ENCODE data around the gene ENTPD2. TPM values are rescaled to one million over a fixed set of nuclear protein-coding genes. Genes with fewer than 3 reads are reported as not detected.

The ENTPD2 gene
- total and polyA plus RNA-seq, 4 experiments from 2014 or later: not detected

GRCh38 chr9:137095664-137096517 lies 42.0 kb upstream of the ENTPD2 start:
- H3K27ac Mint-ChIP-seq: peak overlapping the region; percentile 88 to 97 (median 96)
- ChIA-PET POLR2A (ENCODE audit: partially characterized antibody) (interaction anchor here (1.0 to 2.9 kb wide), 21 partner anchors 8 to 612 kb away, joined by 3 to 86 read pairs (median 6); partner anchors contain the start of genes DPP7, MAN1B1, NELFB and NPDC1), CTCF (ENCODE audit: partially characterized antibody) (interaction anchor here (0.8 to 3.1 kb wide), 29 partner anchors 9 to 214 kb away, joined by 3 to 38 read pairs (median 5); partner anchors contain the start of genes ANAPC2, DPP7, MAN1B1 and NPDC1)
- H3K27me3 ChIP-seq (ENCODE audit: insufficient read depth, low read length): no peaks in the 10 kb centered on the region
- intact Hi-C loops (cut with micrococcal nuclease): loop anchor here (1.0 kb wide), 5 partner anchors 10 to 145 kb away; partner anchors contain the start of genes DPP7, MAN1B1, RNF224 and TUBB4B
- peaks cover 0 to 4% (median 0%) of the 10 kb centered on the region in 8 donors for H3K9me3 Mint-ChIP-seq
- H3K27me3 Mint-ChIP-seq: no peaks in the 10 kb centered on the region
- H3K4me1 ChIP-seq (ENCODE audit: insufficient read depth, low read length): peaks cover 25% of the 10 kb centered on the region
- peaks cover 20% of the 10 kb centered on the region for H3K36me3 ChIP-seq (ENCODE audit: insufficient read depth, low read length)
- DNase-seq: peak; percentile 87 to 94 (median 90)
- H3K27ac ChIP-seq (ENCODE audit: low read depth, low read length): peak overlapping the region; percentile 80
- H3K4me1 Mint-ChIP-seq: peaks cover 14 to 31% (median 18%) of the 10 kb centered on the region in 4 donors
- H3K9me3 ChIP-seq (ENCODE audit: control insufficient read depth in 1 of 2, low read length in 2 of 2): no peaks in the 10 kb centered on the region
- peak overlapping the region; percentile 54 to 65 for H3K4me3 ChIP-seq (ENCODE audit: low read length in 2 of 2)
- H3K36me3 Mint-ChIP-seq: peaks cover 19 to 32% of the 10 kb centered on the region in 2 donors
- peak overlapping the region; percentile 83 to 90 (median 88) for H3K4me3 Mint-ChIP-seq

- H3K9me3 ChIP-seq (ENCODE audit: control insufficient read depth in 1 of 2, low read length in 2 of 2): no peaks in the 10 kb centered on the region
- H3K9me3 Mint-ChIP-seq: peaks cover 0 to 2% (median 0%) of the 10 kb centered on the region in 8 donors
- H3K36me3 ChIP-seq (ENCODE audit: insufficient read depth, low read length): peaks cover 4% of the 10 kb centered on the region
- intact Hi-C loops (cut with micrococcal nuclease): loop anchor here (5.0 kb wide), 1 partner anchor 242 kb away; the partner anchor contains the start of gene PHPT1
- no peak for DNase-seq
- ChIA-PET POLR2A (ENCODE audit: partially characterized antibody) (interaction anchor here (0.6 to 4.4 kb wide), 4 partner anchors 25 to 167 kb away, joined by 3 to 44 read pairs (median 4); partner anchors contain the start of genes DPP7 and TUBB4B), CTCF (ENCODE audit: partially characterized antibody) (interaction anchor here (0.9 to 2.0 kb wide), 5 partner anchors 22 to 54 kb away, joined by 3 to 6 read pairs (median 4); no protein-coding TSS in a partner anchor)
- H3K4me1 Mint-ChIP-seq: peaks cover 22 to 41% (median 32%) of the 10 kb centered on the region in 4 donors
- H3K36me3 Mint-ChIP-seq: peaks cover 11 to 33% of the 10 kb centered on the region in 2 donors
- no peak overlapping the region for H3K4me3 ChIP-seq (ENCODE audit: low read length in 2 of 2)
- peak overlapping the region; percentile 40 to 87 (median 70) for H3K27ac Mint-ChIP-seq
- H3K27ac ChIP-seq (ENCODE audit: low read depth, low read length): no peak overlapping the region
- no peaks in the 10 kb centered on the region for H3K27me3 ChIP-seq (ENCODE audit: insufficient read depth, low read length)
- H3K4me3 Mint-ChIP-seq: no peak overlapping the region
- peaks cover 29% of the 10 kb centered on the region for H3K4me1 ChIP-seq (ENCODE audit: insufficient read depth, low read length)
- no peaks in the 10 kb centered on the region for H3K27me3 Mint-ChIP-seq
These were observed 35.5 kb upstream of the ENTPD2 start for GRCh38 chr9:137089232-137089947.

GRCh38 chr9:137088121-137088520 lies 34.3 kb upstream of the ENTPD2 start:
- Histone ChIP-seq H3K36me3 (ENCODE audit: insufficient read depth, low read length) (peaks cover 4% of the 10 kb centered on the region), H3K27me3 (ENCODE audit: insufficient read depth, low read length) (no peaks in the 10 kb centered on the region), H3K9me3 (ENCODE audit: control insufficient read depth in 1 of 2, low read length in 2 of 2) (no peaks in the 10 kb centered on the region), H3K4me3 (ENCODE audit: low read length in 2 of 2) (no peak overlapping the region), H3K4me1 (ENCODE audit: insufficient read depth, low read length) (peaks cover 29% of the 10 kb centered on the region), H3K27ac (ENCODE audit: low read depth, low read length) (peak overlapping the region; percentile 92)
- Mint-ChIP-seq H3K27me3 (no peaks in the 10 kb centered on the region), H3K36me3 (peaks cover 11 to 33% of the 10 kb centered on the region in 2 donors), H3K27ac (peak overlapping the region; percentile 89 to 96 (median 95)), H3K9me3 (peaks cover 0 to 2% (median 0%) of the 10 kb centered on the region in 8 donors), H3K4me3 (peak overlapping the region; percentile 83 to 92 (median 90)), H3K4me1 (peaks cover 20 to 39% (median 31%) of the 10 kb centered on the region in 4 donors)
- DNase-seq: no peak
- ChIA-PET POLR2A (ENCODE audit: partially characterized antibody) (interaction anchor here (0.7 to 4.4 kb wide), 12 partner anchors 8 to 297 kb away, joined by 3 to 44 read pairs (median 9); partner anchors contain the start of genes ABCA2, DPP7, PAXX and RNF224), CTCF (ENCODE audit: partially characterized antibody) (interaction anchor here (0.9 to 3.4 kb wide), 5 partner anchors 9 to 59 kb away, joined by 3 to 38 read pairs (median 6); no protein-coding TSS in a partner anchor)
- intact Hi-C loops (cut with micrococcal nuclease): loop anchor here (5.0 kb wide), 1 partner anchor 241 kb away; the partner anchor contains the start of gene PHPT1

- H3K27ac ChIP-seq (ENCODE audit: low read depth, low read length): peak overlapping the region; percentile 92
- H3K36me3 ChIP-seq (ENCODE audit: insufficient read depth, low read length): peaks cover 4% of the 10 kb centered on the region
- Mint-ChIP-seq H3K36me3 (peaks cover 6 to 28% of the 10 kb centered on the region in 2 donors), H3K4me1 (peaks cover 19 to 37% (median 29%) of the 10 kb centered on the region in 4 donors), H3K27me3 (no peaks in the 10 kb centered on the region), H3K27ac (peak overlapping the region; percentile 89 to 96 (median 95)), H3K4me3 (peak overlapping the region; percentile 83 to 92 (median 90)), H3K9me3 (peaks cover 0 to 1% (median 0%) of the 10 kb centered on the region in 8 donors)
- peak overlapping the region; percentile 81 to 82 for H3K4me3 ChIP-seq (ENCODE audit: low read length in 2 of 2)
- DNase-seq: no peak
- CTCF ChIA-PET (ENCODE audit: partially characterized antibody): interaction anchor here (1.2 to 3.4 kb wide), 11 partner anchors 9 to 293 kb away, joined by 4 to 38 read pairs (median 6); partner anchors contain the start of genes DPP7, TUBB4B and UAP1L1
- H3K9me3 ChIP-seq (ENCODE audit: control insufficient read depth in 1 of 2, low read length in 2 of 2): no peaks in the 10 kb centered on the region
- H3K4me1 ChIP-seq (ENCODE audit: insufficient read depth, low read length): peaks cover 29% of the 10 kb centered on the region
- POLR2A ChIA-PET (ENCODE audit: partially characterized antibody): interaction anchor here (0.7 to 4.4 kb wide), 35 partner anchors 8 to 320 kb away, joined by 3 to 86 read pairs (median 7); partner anchors contain the start of genes ABCA2, AJM1, ANAPC2 and FBXW5
- intact Hi-C loops (cut with micrococcal nuclease): loop anchor here (2.0 to 5.0 kb wide), 3 partner anchors 41 to 240 kb away; partner anchors contain the start of genes ANAPC2, PHPT1 and SSNA1
- no peaks in the 10 kb centered on the region for H3K27me3 ChIP-seq (ENCODE audit: insufficient read depth, low read length)
These were observed 33.6 kb upstream of the ENTPD2 start for GRCh38 chr9:137087409-137087925.

GRCh38 chr9:137086531-137087408 lies 32.9 kb upstream of the ENTPD2 start, which contains the start of gene MAN1B1:
Gene MAN1B1 (plus strand): TSS chr9:137086985. CDS start chr9:137087000, 15 bp downstream.
- POLR2A ChIA-PET (ENCODE audit: partially characterized antibody): interaction anchor here (0.8 to 4.4 kb wide), 47 partner anchors 9 to 359 kb away, joined by 3 to 86 read pairs (median 5); partner anchors contain the start of genes ABCA2, AJM1, ANAPC2 and CYSRT1
- Histone ChIP-seq H3K27ac (ENCODE audit: low read depth, low read length) (peak within 1 kb of the TSS; percentile 92), H3K9me3 (ENCODE audit: control insufficient read depth in 1 of 2, low read length in 2 of 2) (no peaks in the 10 kb centered on the region), H3K27me3 (ENCODE audit: insufficient read depth, low read length) (no peaks in the 10 kb centered on the region), H3K4me1 (ENCODE audit: insufficient read depth, low read length) (peaks cover 29% of the 10 kb centered on the region), H3K36me3 (ENCODE audit: insufficient read depth, low read length) (peaks cover under 1% of the 10 kb centered on the region), H3K4me3 (ENCODE audit: low read length in 2 of 2) (peak within 1 kb of the TSS; percentile 81 to 82)
- intact Hi-C loops (cut with micrococcal nuclease): loop anchor here (1.0 to 5.0 kb wide), 7 partner anchors 9 to 239 kb away; partner anchors contain the start of genes ANAPC2, NELFB, PHPT1 and SAPCD2
- Mint-ChIP-seq H3K27ac (peak within 1 kb of the TSS; percentile 90 to 99 (median 96)), H3K9me3 (no peaks in the 10 kb centered on the region), H3K27me3 (no peaks in the 10 kb centered on the region), H3K36me3 (peaks cover 5 to 25% of the 10 kb centered on the region in 2 donors), H3K4me3 (peak within 1 kb of the TSS; percentile 88 to 93 (median 90)), H3K4me1 (peaks cover 17 to 37% (median 28%) of the 10 kb centered on the region in 4 donors)
- CTCF ChIA-PET (ENCODE audit: partially characterized antibody): interaction anchor here (0.6 to 3.4 kb wide), 14 partner anchors 10 to 293 kb away, joined by 3 to 38 read pairs (median 5); partner anchors contain the start of genes DPP7, SAPCD2, TUBB4B and UAP1L1
- peak; percentile 98 to 100 (median 100) for DNase-seq

Data from CD4-positive, alpha-beta memory T cell (primary cell).